ENCODE measurements around the gene RPL31.

DNA sequence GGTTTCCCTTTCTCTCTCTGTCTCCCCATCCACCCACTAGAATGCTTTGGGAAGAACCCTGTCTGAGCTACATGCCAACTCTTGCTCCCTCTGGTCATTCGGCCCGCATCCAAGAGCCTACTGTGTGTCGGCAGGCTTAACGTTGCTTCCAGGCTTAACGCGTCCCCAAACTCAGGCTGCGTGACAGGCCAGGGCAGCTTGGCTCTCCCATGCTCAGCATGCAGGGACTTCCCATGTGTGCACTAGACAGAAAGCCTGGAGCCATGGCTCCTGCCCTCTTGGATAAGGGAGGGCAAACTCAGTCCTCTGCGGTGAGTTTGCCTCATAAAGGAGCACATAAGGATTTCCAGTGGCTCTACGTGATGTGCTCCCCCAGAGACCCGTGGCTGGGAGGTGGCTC, 43.2 kb downstream of the RPL31 start:
- TF ChIP-seq POLR2A (IDR thresholded peaks at IDR 0.05) = no peak
- TF ChIP-seq, protein P1, sequence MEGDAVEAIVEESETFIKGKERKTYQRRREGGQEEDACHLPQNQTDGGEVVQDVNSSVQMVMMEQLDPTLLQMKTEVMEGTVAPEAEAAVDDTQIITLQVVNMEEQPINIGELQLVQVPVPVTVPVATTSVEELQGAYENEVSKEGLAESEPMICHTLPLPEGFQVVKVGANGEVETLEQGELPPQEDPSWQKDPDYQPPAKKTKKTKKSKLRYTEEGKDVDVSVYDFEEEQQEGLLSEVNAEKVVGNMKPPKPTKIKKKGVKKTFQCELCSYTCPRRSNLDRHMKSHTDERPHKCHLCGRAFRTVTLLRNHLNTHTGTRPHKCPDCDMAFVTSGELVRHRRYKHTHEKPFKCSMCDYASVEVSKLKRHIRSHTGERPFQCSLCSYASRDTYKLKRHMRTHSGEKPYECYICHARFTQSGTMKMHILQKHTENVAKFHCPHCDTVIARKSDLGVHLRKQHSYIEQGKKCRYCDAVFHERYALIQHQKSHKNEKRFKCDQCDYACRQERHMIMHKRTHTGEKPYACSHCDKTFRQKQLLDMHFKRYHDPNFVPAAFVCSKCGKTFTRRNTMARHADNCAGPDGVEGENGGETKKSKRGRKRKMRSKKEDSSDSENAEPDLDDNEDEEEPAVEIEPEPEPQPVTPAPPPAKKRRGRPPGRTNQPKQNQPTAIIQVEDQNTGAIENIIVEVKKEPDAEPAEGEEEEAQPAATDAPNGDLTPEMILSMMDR (IDR thresholded peaks at IDR 0.05) = no peak
